ENCODE data around the gene POLR2A. TPM values are rescaled to one million over a fixed set of nuclear protein-coding genes. Genes with fewer than 3 reads are reported as not detected.

Gene POLR2A
- total and polyA plus RNA-seq, 2 experiments from 2014 or later, result 46.2 to 75.7 TPM

- H3K4me3 ChIP-seq, result no peak overlapping the region
- no peak overlapping the region for H2AFZ ChIP-seq
- H3K9me2 ChIP-seq (ENCODE audit: insufficient read depth), result no peaks in the 10 kb centered on the region
- peaks cover 5% of the 10 kb centered on the region for H3K9me3 ChIP-seq (ENCODE audit: low read depth)
- TF ChIP-seq EZH2 (IDR thresholded peaks at IDR 0.05; ENCODE audit: insufficient read depth, poor library complexity, severe bottlenecking), result no peak
- TF ChIP-seq EZH2phosphoT487 (IDR thresholded peaks at IDR 0.05; ENCODE audit: insufficient read depth, low read depth), result no peak
- H3K36me3 ChIP-seq (ENCODE audit: low read depth), result no peaks in the 10 kb centered on the region
- H3K79me2 ChIP-seq (ENCODE audit: insufficient read depth), result no peaks in the 10 kb centered on the region
- no peaks in the 10 kb centered on the region for H3F3A ChIP-seq (ENCODE audit: insufficient read depth)
- H3K4me1 ChIP-seq (ENCODE audit: insufficient read depth), result no peaks in the 10 kb centered on the region
- H3K9ac ChIP-seq, result no peak overlapping the region
- no peak overlapping the region for H3K27ac ChIP-seq
- in situ Hi-C loops (cut with MboI), result no loop called here
- DNase-seq, result no peak
- no peak overlapping the region for H3K4me2 ChIP-seq (ENCODE audit: unreplicated experiment)
- H4K20me1 ChIP-seq (ENCODE audit: insufficient read depth), result no peaks in the 10 kb centered on the region
- H3K27me3 ChIP-seq (replicated peaks; ENCODE audit: insufficient read depth), result no peaks in the 10 kb centered on the region
Measured at GRCh38 chr17:7528842-7529241, 44.7 kb downstream of the POLR2A start.

GRCh38 chr17:7530023-7530900 is 46.1 kb downstream of the POLR2A start:
- in situ Hi-C loops (cut with MboI), result no loop called here
- Histone ChIP-seq H3F3A (ENCODE audit: insufficient read depth) (no peaks in the 10 kb centered on the region), H3K9me3 (ENCODE audit: low read depth) (peaks cover 5% of the 10 kb centered on the region), H3K9me2 (ENCODE audit: insufficient read depth) (no peaks in the 10 kb centered on the region), H3K4me1 (ENCODE audit: insufficient read depth) (no peaks in the 10 kb centered on the region), H4K20me1 (ENCODE audit: insufficient read depth) (no peaks in the 10 kb centered on the region), H3K27ac (no peak overlapping the region), H3K27me3 (replicated peaks; ENCODE audit: insufficient read depth) (no peaks in the 10 kb centered on the region), H3K36me3 (ENCODE audit: low read depth) (no peaks in the 10 kb centered on the region), H3K79me2 (ENCODE audit: insufficient read depth) (no peaks in the 10 kb centered on the region), H3K4me3 (no peak overlapping the region), H2AFZ (no peak overlapping the region), H3K4me2 (ENCODE audit: unreplicated experiment) (no peak overlapping the region), H3K9ac (no peak overlapping the region)
- WGBS, 2 experiments (ENCODE audit: low coverage in 1 of 2, low lambda C conversion rate in 2 of 2, missing lambda C conversion rate in 2 of 2), result 56 to 66% methylated on average over 4 to 6 of the region's 6 CpGs
- no peak for DNase-seq
- TF ChIP-seq EZH2phosphoT487 (IDR thresholded peaks at IDR 0.05; ENCODE audit: insufficient read depth, low read depth) (no peak), EZH2 (IDR thresholded peaks at IDR 0.05; ENCODE audit: insufficient read depth, poor library complexity, severe bottlenecking) (no peak)

- Histone ChIP-seq H3K4me1 (ENCODE audit: insufficient read depth) (no peaks in the 10 kb centered on the region), H3F3A (ENCODE audit: insufficient read depth) (no peaks in the 10 kb centered on the region), H3K9me3 (ENCODE audit: low read depth) (no peaks in the 10 kb centered on the region), H3K4me3 (no peak overlapping the region), H2AFZ (no peak overlapping the region), H3K4me2 (ENCODE audit: unreplicated experiment) (no peak overlapping the region), H3K9ac (no peak overlapping the region), H3K9me2 (ENCODE audit: insufficient read depth) (no peaks in the 10 kb centered on the region), H3K79me2 (ENCODE audit: insufficient read depth) (no peaks in the 10 kb centered on the region), H4K20me1 (ENCODE audit: insufficient read depth) (no peaks in the 10 kb centered on the region), H3K27me3 (replicated peaks; ENCODE audit: insufficient read depth) (no peaks in the 10 kb centered on the region), H3K27ac (no peak overlapping the region), H3K36me3 (ENCODE audit: low read depth) (no peaks in the 10 kb centered on the region)
- DNase-seq, result no peak
- WGBS, 2 experiments (ENCODE audit: low coverage in 1 of 2, low lambda C conversion rate in 2 of 2, missing lambda C conversion rate in 2 of 2), result 77 to 79% methylated on average over 3 of the region's 3 CpGs
- TF ChIP-seq EZH2phosphoT487 (IDR thresholded peaks at IDR 0.05; ENCODE audit: insufficient read depth, low read depth) (no peak), EZH2 (IDR thresholded peaks at IDR 0.05; ENCODE audit: insufficient read depth, poor library complexity, severe bottlenecking) (no peak)
- in situ Hi-C loops (cut with MboI), result no loop called here
Measured at GRCh38 chr17:7538050-7538449, 53.9 kb downstream of the POLR2A start.

GRCh38 chr17:7538891-7539545 is 54.9 kb downstream of the POLR2A start:
- TF ChIP-seq EZH2phosphoT487 (IDR thresholded peaks at IDR 0.05; ENCODE audit: insufficient read depth, low read depth) (no peak), EZH2 (IDR thresholded peaks at IDR 0.05; ENCODE audit: insufficient read depth, poor library complexity, severe bottlenecking) (no peak)
- H4K20me1 ChIP-seq (ENCODE audit: insufficient read depth), result no peaks in the 10 kb centered on the region
- H3K79me2 ChIP-seq (ENCODE audit: insufficient read depth), result no peaks in the 10 kb centered on the region
- no peaks in the 10 kb centered on the region for H3K4me1 ChIP-seq (ENCODE audit: insufficient read depth)
- no peaks in the 10 kb centered on the region for H3K9me3 ChIP-seq (ENCODE audit: low read depth)
- no peaks in the 10 kb centered on the region for H3K9me2 ChIP-seq (ENCODE audit: insufficient read depth)
- H3K9ac ChIP-seq, result no peak overlapping the region
- no peaks in the 10 kb centered on the region for H3K27me3 ChIP-seq (replicated peaks; ENCODE audit: insufficient read depth)
- H3K4me3 ChIP-seq, result no peak overlapping the region
- peak; percentile 23 for DNase-seq
- H2AFZ ChIP-seq, result no peak overlapping the region
- no peak overlapping the region for H3K27ac ChIP-seq
- no peaks in the 10 kb centered on the region for H3K36me3 ChIP-seq (ENCODE audit: low read depth)
- H3F3A ChIP-seq (ENCODE audit: insufficient read depth), result no peaks in the 10 kb centered on the region
- in situ Hi-C loops (cut with MboI), result no loop called here
- 52% methylated on average over 11 of the region's 11 CpGs for WGBS, 2 experiments (ENCODE audit: low coverage in 1 of 2, low lambda C conversion rate in 2 of 2, missing lambda C conversion rate in 2 of 2)
- H3K4me2 ChIP-seq (ENCODE audit: unreplicated experiment), result no peak overlapping the region
